K562 treated with DMSO at 1 percent for 24 hours (cell line): ENCODE measurements around the gene EXOC2. TPM values are rescaled to one million over a fixed set of nuclear protein-coding genes. Genes with fewer than 3 reads are reported as not detected.

Experiments
- total RNA-seq: library from RNA; unstranded; fragments of 300-600 nt; gene quantifications from 2 replicates; pipeline ENCODE4 v1.2.3, GENCODE V29; 2022; ENCODE audit warnings: low read depth; ENCODE audit not compliant: insufficient read depth

Gene EXOC2
- total RNA-seq: 20.2 and 22.8 TPM in 2 replicates

GRCh38 chr6:692858-693722 lies at the start of gene EXOC2:
TSS of gene EXOC2 (minus strand) at chr6:693139. CDS start at chr6:637818, 55,321 bp downstream.

GRCh38 chr6:656460-657252 lies 36.3 kb downstream of the EXOC2 start, which contains the start of gene HUS1B:
TSS of gene HUS1B (minus strand) at chr6:657100. CDS start at chr6:656944, 156 bp downstream.

Other genes starting within 250 kb of the EXOC2 start
- 2.2 and 2.7 TPM in 2 replicates for gene HUS1B, start 36.0 kb downstream of the EXOC2 start, total RNA-seq